Measurements from ENCODE around the gene PEX11G. TPM values are rescaled to one million over a fixed set of nuclear protein-coding genes. Genes with fewer than 3 reads are reported as not detected.

The PEX11G gene
- total and polyA plus RNA-seq, 8 donors, result 1.5 to 6.8 (median 2.5) TPM

GRCh38 chr19:7447648-7448047 lies 41.2 kb downstream of the PEX11G start:
- no peak for ATAC-seq
- intact Hi-C loops (cut with DNase I), result no loop called here
- Histone ChIP-seq H3K36me3 (peaks cover 2 to 68% (median 21%) of the 10 kb centered on the region in 3 donors), H3K4me1 (no peaks in the 10 kb centered on the region), H3K9me3 (no peaks in the 10 kb centered on the region), H3K27me3 (no peaks in the 10 kb centered on the region), H3K4me3 (no peak overlapping the region), H3K27ac (no peak overlapping the region)
- FAIRE-seq, result no peak
- 96 to 99% methylated on average over 6 of the region's 6 CpGs for WGBS, 2 donors
- TF ChIP-seq CTCF (IDR thresholded peaks at IDR 0.05), result no peak
- DNase-seq, result no peak

- H3K27ac ChIP-seq, result no peak overlapping the region
- no peaks in the 10 kb centered on the region for H3K9me3 ChIP-seq
- WGBS, 2 donors, result 89 to 92% methylated on average over 3 of the region's 3 CpGs
- no peak for TF ChIP-seq CTCF (IDR thresholded peaks at IDR 0.05)
- no peaks in the 10 kb centered on the region for H3K4me1 ChIP-seq
- FAIRE-seq (no peak), DNase-seq (no peak), ATAC-seq (no peak)
- peaks cover 2 to 77% (median 21%) of the 10 kb centered on the region in 3 donors for H3K36me3 ChIP-seq
- no peaks in the 10 kb centered on the region for H3K27me3 ChIP-seq
- intact Hi-C loops (cut with DNase I), result no loop called here
- H3K4me3 ChIP-seq, result no peak overlapping the region
Measured at GRCh38 chr19:7445104-7445503, 43.7 kb downstream of the PEX11G start.

GRCh38 chr19:7444042-7444441 lies 44.8 kb downstream of the PEX11G start:
- WGBS, 2 donors, result 94 to 96% methylated on average over 19 of the region's 19 CpGs
- no peak for FAIRE-seq
- intact Hi-C loops (cut with DNase I), result no loop called here

GRCh38 chr19:7442423-7442822 lies 46.4 kb downstream of the PEX11G start:
- WGBS, 2 donors, result 85 to 88% methylated on average over 9 of the region's 9 CpGs
- Histone ChIP-seq H3K4me3 (no peak overlapping the region), H3K27ac (no peak overlapping the region), H3K36me3 (peaks cover 2 to 66% (median 21%) of the 10 kb centered on the region in 3 donors), H3K9me3 (no peaks in the 10 kb centered on the region), H3K27me3 (no peaks in the 10 kb centered on the region), H3K4me1 (no peaks in the 10 kb centered on the region)
- intact Hi-C loops (cut with DNase I), result no loop called here
- DNase-seq (no peak), ATAC-seq (no peak), FAIRE-seq (no peak)
- TF ChIP-seq CTCF (IDR thresholded peaks at IDR 0.05), result no peak

More at GRCh38 chr19:7444042-7444441, 44.8 kb downstream of the PEX11G start:
- Histone ChIP-seq H3K27me3 (no peaks in the 10 kb centered on the region), H3K4me1 (no peaks in the 10 kb centered on the region), H3K36me3 (peaks cover 2 to 81% (median 21%) of the 10 kb centered on the region in 3 donors), H3K4me3 (no peak overlapping the region), H3K27ac (no peak overlapping the region), H3K9me3 (no peaks in the 10 kb centered on the region)
- no peak for ATAC-seq
- DNase-seq, result no peak
- no peak for TF ChIP-seq CTCF (IDR thresholded peaks at IDR 0.05)

- Histone ChIP-seq H3K27ac (no peak overlapping the region), H3K27me3 (no peaks in the 10 kb centered on the region), H3K9me3 (no peaks in the 10 kb centered on the region), H3K4me3 (no peak overlapping the region), H3K36me3 (peaks cover 2 to 57% (median 21%) of the 10 kb centered on the region in 3 donors), H3K4me1 (no peaks in the 10 kb centered on the region)
- ATAC-seq (no peak), FAIRE-seq (no peak), DNase-seq (no peak)
- intact Hi-C loops (cut with DNase I), result no loop called here
- 90 to 94% methylated on average over 21 of the region's 21 CpGs for WGBS, 2 donors
- no peak for TF ChIP-seq CTCF (IDR thresholded peaks at IDR 0.05)
Measured at GRCh38 chr19:7441468-7442146, 47.2 kb downstream of the PEX11G start.

Data from pancreas (tissue), 10 donors.